Activated naive CD4-positive, alpha-beta T cell treated with anti-CD3 and anti-CD28 coated beads for 36 hours (primary cell): ENCODE results near the gene CRACR2A. TPM values are rescaled to one million over a fixed set of nuclear protein-coding genes. Genes with fewer than 3 reads are reported as not detected.
A peak's percentile ranks its signal among the peaks of the same experiment; 100 is the strongest.

Source experiments
- CTCF ChIA-PET: fragments of 350-600 bp; sonication (Branson Sonifier 250); formaldehyde crosslinking; loops from one replicate; lab custom pipeline; 2021; ENCODE audit warnings: antibody characterized with exemption; lab: Charles Lee
- DNase-seq: peaks from one replicate; pipeline ENCODE4 v3.0.0-alpha.2; 2020
- H3K27ac Mint-ChIP-seq: one replicate; pipeline ENCODE4 v1.8.0; 2021; ENCODE audit warnings: mild to moderate bottlenecking, mixed read lengths
- H3K27me3 Mint-ChIP-seq: one replicate; pipeline ENCODE4 v1.8.0; 2021; ENCODE audit warnings: low read depth, mixed read lengths
- H3K36me3 Mint-ChIP-seq: one replicate; pipeline ENCODE4 v1.8.0; 2021; ENCODE audit warnings: low read depth, mixed read lengths
- H3K4me1 Mint-ChIP-seq: one replicate; pipeline ENCODE4 v1.8.0; 2021; ENCODE audit warnings: low read depth, mixed read lengths
- H3K4me3 Mint-ChIP-seq: one replicate; pipeline ENCODE4 v1.8.0; 2021; ENCODE audit warnings: mild to moderate bottlenecking, moderate library complexity, mixed read lengths
- H3K9me3 Mint-ChIP-seq: one replicate; pipeline ENCODE4 v1.8.0; 2021; ENCODE audit warnings: mixed read lengths
- intact Hi-C: fragments of 100-400 bp; cut with micrococcal nuclease; formaldehyde crosslinking; loops from one replicate; pipeline ENCODE4 v1.15.1; 2023
- total RNA-seq, 2 experiments: library from RNA; stranded (reverse); gene quantifications; one replicate each; pipeline ENCODE4 v1.2.3, GENCODE V29; 2021

Gene CRACR2A
- total RNA-seq, 2 experiments from 2014 or later: 19.0 to 20.7 TPM

GRCh38 chr12:3670083-3670620, 82.8 kb downstream of the CRACR2A start:
- no peak overlapping the region for H3K27ac Mint-ChIP-seq
- H3K4me3 Mint-ChIP-seq: no peak overlapping the region
- no peaks in the 10 kb centered on the region for H3K9me3 Mint-ChIP-seq
- CTCF ChIA-PET: interaction anchor here (1.5 kb wide), 1 partner anchor 134 kb away, joined by 3 read pairs; no protein-coding TSS in a partner anchor
- peaks cover 18% of the 10 kb centered on the region for H3K36me3 Mint-ChIP-seq
- DNase-seq: no peak
- intact Hi-C loops: no loop called here
- H3K4me1 Mint-ChIP-seq: peaks cover 7% of the 10 kb centered on the region
- no peaks in the 10 kb centered on the region for H3K27me3 Mint-ChIP-seq

- Mint-ChIP-seq H3K4me1 (peaks cover 7% of the 10 kb centered on the region), H3K4me3 (no peak overlapping the region), H3K9me3 (no peaks in the 10 kb centered on the region), H3K36me3 (peaks cover 18% of the 10 kb centered on the region), H3K27me3 (no peaks in the 10 kb centered on the region), H3K27ac (no peak overlapping the region)
- DNase-seq: no peak
- CTCF ChIA-PET: no interaction called here
- intact Hi-C loops: no loop called here
These were observed 83.3 kb downstream of the CRACR2A start for GRCh38 chr12:3669594-3669993.

GRCh38 chr12:3668479-3669165, 84.3 kb downstream of the CRACR2A start:
- Mint-ChIP-seq H3K36me3 (peaks cover 17% of the 10 kb centered on the region), H3K27ac (no peak overlapping the region), H3K9me3 (no peaks in the 10 kb centered on the region), H3K4me1 (peaks cover 7% of the 10 kb centered on the region), H3K4me3 (no peak overlapping the region), H3K27me3 (no peaks in the 10 kb centered on the region)
- CTCF ChIA-PET: interaction anchor here (1.4 kb wide), 1 partner anchor 108 kb away, joined by 3 read pairs; no protein-coding TSS in a partner anchor
- intact Hi-C loops: no loop called here
- no peak for DNase-seq

DNA sequence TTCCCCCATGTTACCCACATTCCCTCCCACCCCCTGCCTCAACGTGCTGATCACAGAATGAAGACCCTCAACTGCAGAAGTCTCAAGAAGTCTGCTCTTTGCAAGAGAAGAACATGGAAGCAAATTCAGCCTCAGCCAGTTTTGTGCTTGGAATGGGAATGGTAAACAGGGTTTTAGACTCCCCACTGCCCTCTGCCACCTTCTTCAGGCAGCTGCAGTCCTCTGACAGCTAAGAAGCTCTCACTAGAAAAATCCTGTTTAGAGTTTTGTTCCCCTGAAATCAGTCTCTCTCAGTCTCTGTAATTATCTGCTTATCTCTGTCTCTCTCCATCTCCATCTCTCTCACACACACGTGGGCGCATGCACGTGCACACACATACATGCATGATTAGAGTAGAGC, 85.4 kb downstream of the CRACR2A start:
- Mint-ChIP-seq H3K27me3 (no peaks in the 10 kb centered on the region), H3K27ac (no peak overlapping the region), H3K9me3 (no peaks in the 10 kb centered on the region), H3K4me1 (peaks cover 7% of the 10 kb centered on the region), H3K4me3 (no peak overlapping the region), H3K36me3 (peaks cover 17% of the 10 kb centered on the region)
- intact Hi-C loops: no loop called here
- no peak for DNase-seq
- CTCF ChIA-PET: no interaction called here

DNA sequence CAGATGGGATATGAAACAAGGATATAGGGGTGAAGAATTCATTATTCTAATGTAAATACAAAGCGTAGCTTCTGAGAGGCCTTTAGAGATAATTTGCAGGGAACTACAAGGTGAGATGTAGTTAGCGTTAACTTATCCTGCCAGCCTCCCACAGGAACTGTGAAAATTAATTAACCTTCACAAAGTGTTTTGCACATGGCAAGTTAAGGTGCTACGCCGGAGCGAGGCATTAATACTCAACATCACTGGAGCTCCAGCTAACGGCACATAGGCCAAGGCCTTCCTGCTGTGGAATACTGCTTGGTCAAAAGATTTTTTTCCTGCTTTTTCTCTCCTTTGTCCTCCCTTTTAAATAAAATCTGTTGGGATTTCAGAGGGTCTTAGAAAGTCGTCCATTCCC, 86.5 kb downstream of the CRACR2A start:
- no peak overlapping the region for H3K4me3 Mint-ChIP-seq
- CTCF ChIA-PET: interaction anchor here (0.6 to 1.9 kb wide), 3 partner anchors 59 to 367 kb away, joined by 3 to 8 read pairs (median 3); no protein-coding TSS in a partner anchor
- no peak for DNase-seq
- H3K27ac Mint-ChIP-seq: no peak overlapping the region
- peaks cover 7% of the 10 kb centered on the region for H3K4me1 Mint-ChIP-seq
- intact Hi-C loops: no loop called here
- H3K27me3 Mint-ChIP-seq: no peaks in the 10 kb centered on the region
- H3K9me3 Mint-ChIP-seq: no peaks in the 10 kb centered on the region
- peaks cover 17% of the 10 kb centered on the region for H3K36me3 Mint-ChIP-seq

GRCh38 chr12:3662521-3662921, 90.4 kb downstream of the CRACR2A start:
- Mint-ChIP-seq H3K4me3 (no peak overlapping the region), H3K36me3 (peaks cover 24% of the 10 kb centered on the region), H3K27me3 (no peaks in the 10 kb centered on the region), H3K9me3 (no peaks in the 10 kb centered on the region), H3K27ac (no peak overlapping the region), H3K4me1 (no peaks in the 10 kb centered on the region)
- CTCF ChIA-PET: no interaction called here
- no peak for DNase-seq
- intact Hi-C loops: no loop called here

GRCh38 chr12:3661028-3661427, 91.9 kb downstream of the CRACR2A start:
- no peak overlapping the region for H3K27ac Mint-ChIP-seq
- CTCF ChIA-PET: interaction anchor here (0.7 to 1.1 kb wide), 2 partner anchors 11 to 13 kb away, joined by 3 read pairs; no protein-coding TSS in a partner anchor
- no peak for DNase-seq
- no peaks in the 10 kb centered on the region for H3K9me3 Mint-ChIP-seq
- H3K36me3 Mint-ChIP-seq: peaks cover 21% of the 10 kb centered on the region
- H3K4me3 Mint-ChIP-seq: no peak overlapping the region
- no peaks in the 10 kb centered on the region for H3K27me3 Mint-ChIP-seq
- intact Hi-C loops: no loop called here
- no peaks in the 10 kb centered on the region for H3K4me1 Mint-ChIP-seq

- DNase-seq: peak; percentile 52
- H3K9me3 Mint-ChIP-seq: no peaks in the 10 kb centered on the region
- CTCF ChIA-PET: interaction anchor here (0.9 to 2.2 kb wide), 3 partner anchors 15 to 145 kb away, joined by 3 to 14 read pairs (median 5); no protein-coding TSS in a partner anchor
- no peaks in the 10 kb centered on the region for H3K27me3 Mint-ChIP-seq
- intact Hi-C loops: loop anchor here (2.0 kb wide), 2 partner anchors 94 to 146 kb away; partner anchors contain the start of gene CRACR2A
- H3K27ac Mint-ChIP-seq: no peak overlapping the region
- H3K4me3 Mint-ChIP-seq: no peak overlapping the region
- H3K36me3 Mint-ChIP-seq: peaks cover 21% of the 10 kb centered on the region
- H3K4me1 Mint-ChIP-seq: no peaks in the 10 kb centered on the region
These were observed 94.4 kb downstream of the CRACR2A start for GRCh38 chr12:3658327-3659163.

- Mint-ChIP-seq H3K9me3 (no peaks in the 10 kb centered on the region), H3K4me3 (no peak overlapping the region), H3K27ac (no peak overlapping the region), H3K4me1 (no peaks in the 10 kb centered on the region), H3K36me3 (peaks cover 28% of the 10 kb centered on the region), H3K27me3 (no peaks in the 10 kb centered on the region)
- CTCF ChIA-PET: interaction anchor here (1.0 kb wide), 1 partner anchor 16 kb away, joined by 5 read pairs; no protein-coding TSS in a partner anchor
- DNase-seq: no peak
- intact Hi-C loops: no loop called here
These were observed 95.8 kb downstream of the CRACR2A start for GRCh38 chr12:3656946-3657622.

- CTCF ChIA-PET: interaction anchor here (0.6 to 2.0 kb wide), 5 partner anchors 18 to 355 kb away, joined by 3 to 8 read pairs (median 4); no protein-coding TSS in a partner anchor
- no peaks in the 10 kb centered on the region for H3K4me1 Mint-ChIP-seq
- H3K27ac Mint-ChIP-seq: no peak overlapping the region
- intact Hi-C loops: loop anchor here (1.0 kb wide), 1 partner anchor 122 kb away; no protein-coding TSS in a partner anchor
- DNase-seq: peak; percentile 30
- H3K36me3 Mint-ChIP-seq: peaks cover 24% of the 10 kb centered on the region
- H3K9me3 Mint-ChIP-seq: no peaks in the 10 kb centered on the region
- H3K27me3 Mint-ChIP-seq: no peaks in the 10 kb centered on the region
- H3K4me3 Mint-ChIP-seq: no peak overlapping the region
These were observed 97.5 kb downstream of the CRACR2A start for GRCh38 chr12:3655328-3655900.

DNA sequence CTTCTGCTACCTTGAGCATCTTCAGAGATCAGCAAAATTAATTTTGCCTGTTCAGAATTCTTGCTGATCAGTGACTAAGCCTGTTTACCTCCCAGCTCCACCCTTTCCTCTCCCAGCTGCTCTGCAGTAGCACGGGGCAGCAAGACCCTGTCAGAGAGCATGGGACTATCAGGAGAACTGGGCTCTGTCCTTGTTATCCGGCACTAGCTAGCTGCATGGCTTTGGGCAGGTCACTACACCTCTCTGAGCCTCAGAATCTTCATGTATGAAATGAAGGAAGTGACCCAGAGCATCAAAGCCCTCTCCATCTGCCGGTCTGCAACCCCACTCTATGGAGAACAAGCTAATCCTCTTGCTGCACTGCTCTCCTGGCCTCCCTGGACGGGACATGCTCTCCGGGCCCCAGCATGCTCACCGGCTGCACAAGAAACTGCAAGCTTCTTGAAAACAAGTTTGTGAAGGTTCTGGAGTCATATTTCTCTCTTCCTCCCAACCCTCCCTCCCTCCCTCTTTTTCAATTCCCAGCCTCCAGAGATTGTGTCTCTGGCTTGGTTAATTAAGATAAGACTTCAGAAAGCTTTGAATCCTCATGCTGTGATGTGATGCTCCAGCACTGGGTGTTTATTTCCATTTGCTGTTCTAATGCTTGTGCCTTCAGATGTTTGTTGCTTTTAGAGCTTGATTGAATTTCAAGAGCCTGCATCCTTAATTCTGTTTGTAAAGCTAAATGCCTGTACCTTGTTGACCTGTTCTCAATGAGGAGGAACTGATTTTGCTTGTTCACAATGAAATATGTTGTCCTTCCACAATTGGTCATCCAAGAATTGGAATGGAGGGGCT, 101.1 kb downstream of the CRACR2A start:
- CTCF ChIA-PET: no interaction called here
- intact Hi-C loops: no loop called here
- Mint-ChIP-seq H3K4me1 (no peaks in the 10 kb centered on the region), H3K27ac (no peak overlapping the region), H3K4me3 (no peak overlapping the region), H3K9me3 (no peaks in the 10 kb centered on the region), H3K27me3 (no peaks in the 10 kb centered on the region), H3K36me3 (peaks cover 20% of the 10 kb centered on the region)
- no peak for DNase-seq
